ENCODE measurements around the gene AK2.
"Not testable (repeated sequence)": the region's sequence is repeated elsewhere in the genome, so short reads cannot be mapped to it uniquely, and the experiment has no call there.

The AK2 gene

GRCh38 chr1:32975055-32975454 is 61.6 kb downstream of the AK2 start:
- not testable (repeated sequence) for DNase-seq (ENCODE audit: low read depth in 3 of 3, low spot score in 1 of 3)

GRCh38 chr1:32973458-32973857 is 63.2 kb downstream of the AK2 start:
- DNase-seq (ENCODE audit: low read depth in 3 of 3, low spot score in 1 of 3) = not testable (repeated sequence)

- DNase-seq (ENCODE audit: low read depth in 3 of 3, low spot score in 1 of 3) = no peak
These were observed 63.8 kb downstream of the AK2 start for GRCh38 chr1:32972814-32973428.

- no peak for DNase-seq (ENCODE audit: low read depth in 3 of 3, low spot score in 1 of 3)
These were observed 65.1 kb downstream of the AK2 start for GRCh38 chr1:32971576-32971975.

- DNase-seq (ENCODE audit: low read depth in 3 of 3, low spot score in 1 of 3) = no peak
These were observed 65.5 kb downstream of the AK2 start for GRCh38 chr1:32971156-32971555.

GRCh38 chr1:32969566-32969965 is 67.1 kb downstream of the AK2 start:
- no peak for DNase-seq (ENCODE audit: low read depth in 3 of 3, low spot score in 1 of 3)

GRCh38 chr1:32967888-32968568 is 68.7 kb downstream of the AK2 start:
- no peak for DNase-seq (ENCODE audit: low read depth in 3 of 3, low spot score in 1 of 3)

GRCh38 chr1:32966900-32967299 is 69.8 kb downstream of the AK2 start:
- no peak for DNase-seq (ENCODE audit: low read depth in 3 of 3, low spot score in 1 of 3)

- DNase-seq (ENCODE audit: low read depth in 3 of 3, low spot score in 1 of 3) = no peak
These were observed 71.4 kb downstream of the AK2 start for GRCh38 chr1:32965251-32965747.

GRCh38 chr1:32964461-32965250 is 72.0 kb downstream of the AK2 start, which contains the start of gene RNF19B:
Gene RNF19B (minus strand): TSS chr1:32964809. CDS start chr1:32964685, 124 bp downstream.
- DNase-seq (ENCODE audit: low read depth in 3 of 3, low spot score in 1 of 3) = peak; percentile 87 to 91 (median 88)

- DNase-seq (ENCODE audit: low read depth in 3 of 3, low spot score in 1 of 3) = peak; percentile 15 to 43 (median 19)
These were observed 72.8 kb downstream of the AK2 start for GRCh38 chr1:32963746-32964460.

- DNase-seq (ENCODE audit: low read depth in 3 of 3, low spot score in 1 of 3) = no peak
These were observed 74.3 kb downstream of the AK2 start for GRCh38 chr1:32962248-32962896.

- DNase-seq (ENCODE audit: low read depth in 3 of 3, low spot score in 1 of 3) = no peak
These were observed 75.8 kb downstream of the AK2 start for GRCh38 chr1:32960819-32961355.

- no peak for DNase-seq (ENCODE audit: low read depth in 3 of 3, low spot score in 1 of 3)
These were observed 76.3 kb downstream of the AK2 start for GRCh38 chr1:32960342-32960741.

- DNase-seq (ENCODE audit: low read depth in 3 of 3, low spot score in 1 of 3) = no peak
These were observed 77.9 kb downstream of the AK2 start for GRCh38 chr1:32958827-32959226.

Data from stimulated activated CD4-positive, alpha-beta T cell treated with anti-CD3 and anti-CD28 coated beads, TNF-alpha, amount 100 ng/mL, for 1 hour (primary cell).